LHCN-M2 (cell line): ENCODE data around the gene CACNA1B. TPM values are rescaled to one million over a fixed set of nuclear protein-coding genes. Genes with fewer than 3 reads are reported as not detected.

ENCODE experiments used
- DNase-seq: peaks from one replicate; pipeline ENCODE4 v3.0.0-alpha.2; 2012; ENCODE audit warnings: low read depth
- total RNA-seq: library from RNA; depleted of rRNA; stranded (reverse); fragments of >200 nt; gene quantifications from 2 replicates; pipeline ENCODE4 v1.2.3, GENCODE V29; 2014

Gene CACNA1B
- total RNA-seq, 1 experiment from 2014 or later = not detected

DNA sequence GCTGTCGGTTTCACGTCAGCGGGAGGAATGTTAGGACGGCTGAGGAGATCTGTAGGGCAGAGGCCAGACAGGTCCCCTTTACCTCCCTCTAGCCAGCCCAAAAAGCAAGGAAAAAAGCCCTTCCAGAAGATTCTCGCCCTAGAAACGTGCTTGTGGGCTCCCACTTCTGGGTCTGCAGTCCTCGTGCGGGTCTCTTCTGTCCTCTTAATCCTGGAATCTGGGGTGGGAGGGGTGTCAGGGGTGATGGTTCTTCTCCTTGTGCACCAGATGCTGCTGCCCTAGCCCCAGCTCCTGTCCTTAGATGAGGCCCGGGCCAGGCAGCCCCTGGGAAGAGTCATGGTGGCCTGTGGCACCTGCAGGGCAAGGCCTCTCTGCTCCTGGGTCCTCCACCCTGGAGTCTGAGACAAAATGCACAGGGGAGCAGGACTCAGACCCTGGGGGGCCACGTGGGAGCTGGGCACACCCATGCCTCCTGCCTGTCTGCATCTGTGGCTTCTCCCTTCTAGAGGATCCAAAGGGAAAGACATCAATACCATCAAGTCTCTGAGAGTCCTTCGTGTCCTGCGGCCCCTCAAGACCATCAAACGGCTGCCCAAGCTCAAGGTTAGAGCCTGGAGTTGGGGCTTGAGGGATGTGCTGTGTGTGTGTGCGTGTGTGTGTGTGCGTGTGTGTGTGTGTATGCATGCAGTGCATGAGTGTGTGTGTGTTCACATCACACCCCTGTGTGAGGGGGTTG lies 174.2 kb downstream of the CACNA1B start:
- no peak for DNase-seq

- no peak for DNase-seq
Measured at GRCh38 chr9:138052322-138052615, 174.7 kb downstream of the CACNA1B start.

GRCh38 chr9:138052635-138053320 lies 175.2 kb downstream of the CACNA1B start:
- no peak for DNase-seq

DNA sequence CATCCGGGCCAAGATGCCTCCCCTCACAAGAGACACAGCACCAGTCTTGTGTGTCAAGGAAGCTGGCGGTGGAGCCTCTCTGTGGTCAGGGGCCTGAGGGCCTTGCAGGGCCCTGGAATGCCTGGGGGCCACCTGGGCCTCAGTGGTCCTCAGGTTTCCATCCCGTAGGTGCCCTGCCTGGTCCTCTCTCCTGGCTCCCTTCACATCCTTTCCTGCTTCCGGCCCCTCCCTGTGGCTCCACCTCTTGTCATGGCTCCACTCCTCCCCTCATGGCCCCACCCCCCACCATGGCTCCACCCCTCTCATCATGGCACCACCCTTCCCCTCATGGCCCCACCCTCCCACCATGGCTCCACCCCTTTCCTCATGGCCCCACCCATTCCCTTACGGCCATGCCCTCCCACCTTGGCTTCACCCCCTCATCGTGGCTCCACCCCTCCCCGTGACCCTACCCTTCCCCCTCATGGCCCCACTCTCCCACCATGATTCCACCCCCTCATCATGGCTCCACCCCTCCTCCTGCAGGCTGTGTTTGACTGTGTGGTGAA lies 175.8 kb downstream of the CACNA1B start:
- no peak for DNase-seq

GRCh38 chr9:138053996-138054752 lies 176.6 kb downstream of the CACNA1B start:
- DNase-seq = no peak

DNA sequence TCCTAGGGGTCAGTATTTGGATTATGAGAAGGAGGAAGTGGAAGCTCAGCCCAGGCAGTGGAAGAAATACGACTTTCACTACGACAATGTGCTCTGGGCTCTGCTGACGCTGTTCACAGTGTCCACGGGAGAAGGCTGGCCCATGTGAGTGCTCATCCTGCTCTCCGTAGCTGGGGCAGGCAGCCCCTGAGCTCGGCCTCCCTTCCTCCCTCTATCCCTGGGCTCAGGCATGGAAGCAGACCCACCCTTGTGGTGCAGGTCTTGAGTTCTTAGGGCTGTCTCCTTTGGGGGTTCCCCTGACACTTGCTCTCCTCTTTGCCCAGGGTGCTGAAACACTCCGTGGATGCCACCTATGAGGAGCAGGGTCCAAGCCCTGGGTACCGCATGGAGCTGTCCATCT lies 180.1 kb downstream of the CACNA1B start:
- no peak for DNase-seq

DNA sequence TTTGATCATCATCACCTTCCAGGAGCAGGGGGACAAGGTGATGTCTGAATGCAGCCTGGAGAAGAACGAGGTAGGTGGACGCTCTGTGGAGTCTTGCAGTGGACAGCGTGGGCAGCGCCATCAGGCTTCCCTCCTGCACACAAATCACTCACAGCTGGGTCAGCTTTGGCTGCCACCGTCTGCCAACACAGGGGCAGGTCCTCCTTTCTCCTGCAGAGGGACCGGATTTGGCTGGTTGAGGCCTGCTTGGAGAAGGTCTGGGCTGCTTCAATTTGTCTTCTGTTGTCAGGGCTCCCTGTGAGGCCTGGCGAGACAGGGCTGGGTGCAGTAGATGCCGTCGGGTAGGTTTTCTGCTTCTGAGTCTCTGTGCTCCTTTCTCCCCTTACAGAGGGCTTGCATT lies 180.6 kb downstream of the CACNA1B start:
- no peak for DNase-seq

GRCh38 chr9:138059196-138059595 lies 181.6 kb downstream of the CACNA1B start:
- DNase-seq = no peak

DNA sequence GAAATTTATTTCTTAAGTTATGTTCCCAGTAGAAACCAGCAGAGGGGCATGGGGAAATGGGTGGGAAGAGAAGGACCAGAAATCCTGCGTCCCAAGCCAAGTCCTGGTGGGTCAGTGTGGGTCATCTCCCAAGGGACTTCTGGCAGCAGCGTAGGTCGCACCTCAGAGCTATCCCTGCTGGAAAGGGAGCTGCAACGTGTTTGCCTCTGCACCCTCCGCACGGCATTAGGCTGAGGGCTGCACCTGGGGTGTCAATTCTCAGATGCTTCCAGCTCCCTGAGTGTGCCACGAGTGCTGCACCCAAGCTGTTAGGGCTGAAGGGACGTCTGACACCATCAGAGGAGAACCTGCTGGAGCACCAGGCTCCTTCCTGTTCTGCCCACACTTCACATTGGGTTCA lies 182.8 kb downstream of the CACNA1B start:
- DNase-seq = no peak

GRCh38 chr9:138060881-138061280 lies 183.3 kb downstream of the CACNA1B start:
- no peak for DNase-seq

DNA sequence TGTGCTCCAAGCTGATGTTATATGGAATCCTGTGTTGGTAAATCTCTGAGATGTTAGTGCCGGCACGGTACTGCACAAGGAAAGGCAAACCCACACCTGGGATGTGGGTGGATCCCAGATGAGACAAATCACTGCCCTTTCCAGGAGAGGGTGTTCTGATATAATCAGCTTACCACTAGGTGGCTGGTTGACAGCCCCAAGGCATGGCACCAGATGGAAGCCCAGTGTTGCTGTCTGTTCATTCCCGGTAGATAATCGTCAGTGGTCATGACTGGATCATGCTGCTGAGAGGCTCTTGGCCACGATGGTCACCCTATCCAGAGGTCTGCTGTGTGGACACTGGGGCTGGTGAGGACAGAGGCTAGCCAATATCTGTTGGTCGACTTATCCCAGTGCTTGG lies 184.0 kb downstream of the CACNA1B start:
- DNase-seq = no peak

DNA sequence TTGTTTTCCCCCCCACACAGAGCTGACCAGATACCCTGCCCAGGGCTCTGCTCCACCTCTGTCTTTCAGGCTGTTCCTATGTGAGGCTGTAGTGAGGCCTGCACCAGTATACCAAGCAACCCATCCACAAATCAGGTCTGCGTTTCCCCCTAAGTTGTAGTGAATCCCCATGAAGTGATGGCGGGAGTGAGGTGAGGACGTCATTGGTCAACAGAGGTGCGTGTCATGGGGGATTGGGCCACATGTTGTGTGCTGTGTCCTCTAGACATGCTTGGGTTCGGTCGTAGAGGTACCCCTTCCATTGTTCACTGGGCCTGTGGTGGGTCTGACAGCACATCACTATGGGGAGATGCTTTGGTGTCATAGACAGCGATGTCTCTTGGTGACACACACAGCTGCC lies 184.6 kb downstream of the CACNA1B start:
- no peak for DNase-seq

- DNase-seq = no peak
Measured at GRCh38 chr9:138063033-138063432, 185.5 kb downstream of the CACNA1B start.

DNA sequence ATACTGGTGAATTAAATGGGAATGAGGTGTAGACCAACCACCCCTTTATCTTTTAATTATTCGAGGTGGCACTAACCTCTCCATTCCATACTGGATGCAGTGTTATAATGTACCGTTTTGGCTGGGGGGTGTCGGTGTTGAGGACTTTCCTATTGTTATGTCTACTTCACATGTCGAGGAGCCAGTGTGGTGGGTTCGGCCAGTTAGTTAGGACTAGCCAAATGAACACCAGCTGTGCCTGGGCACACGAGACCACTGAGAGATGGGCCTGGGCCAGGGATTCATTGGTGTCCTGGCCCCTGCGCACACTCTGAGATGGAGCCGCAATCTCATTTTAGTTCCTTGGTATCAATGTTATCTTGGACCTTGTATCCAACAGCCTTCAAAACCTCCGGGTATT lies 186.2 kb downstream of the CACNA1B start:
- DNase-seq = no peak

DNA sequence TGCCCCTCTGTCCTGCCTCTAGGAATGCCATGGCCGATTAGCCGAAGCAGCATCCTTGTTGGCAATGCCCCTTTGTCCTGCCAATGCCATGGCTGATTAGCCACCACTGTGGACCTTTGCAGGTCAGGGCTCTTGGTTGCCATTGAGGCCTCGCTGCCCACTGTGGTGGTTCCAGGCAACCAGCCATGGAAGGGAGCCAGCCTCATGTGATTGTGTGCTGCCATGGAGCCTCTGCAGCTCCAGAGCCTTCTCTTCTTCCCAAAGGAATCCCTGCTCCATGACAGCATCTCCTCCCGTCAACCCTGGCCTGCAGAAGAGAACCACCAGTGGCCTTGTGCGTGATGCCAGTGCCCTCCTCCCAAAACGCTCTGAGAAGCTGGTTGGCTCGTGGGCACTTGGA lies 187.0 kb downstream of the CACNA1B start:
- DNase-seq = no peak

- DNase-seq = no peak
Measured at GRCh38 chr9:138065287-138065686, 187.7 kb downstream of the CACNA1B start.

DNA sequence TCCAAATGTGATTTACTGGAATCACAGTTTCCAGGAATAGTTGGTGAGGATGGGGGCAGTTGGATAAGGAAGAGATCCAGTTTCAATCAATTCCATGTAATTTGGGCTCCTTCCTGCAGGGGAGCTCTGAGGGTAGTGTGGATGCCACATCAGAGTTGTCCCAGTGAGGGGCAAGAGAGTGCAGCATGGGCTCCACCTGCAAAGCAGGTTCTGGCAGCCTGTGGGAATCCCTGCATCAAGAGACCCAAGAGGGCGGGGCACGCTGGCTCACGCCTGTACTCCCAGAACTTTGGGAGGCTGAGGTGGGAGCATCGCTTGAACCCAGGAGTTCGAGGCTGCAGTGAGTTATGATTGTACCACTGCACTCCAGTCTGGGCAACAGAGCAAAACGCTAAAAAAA lies 188.5 kb downstream of the CACNA1B start:
- DNase-seq = no peak

- DNase-seq = no peak
Measured at GRCh38 chr9:138067613-138068367, 190.2 kb downstream of the CACNA1B start.

GRCh38 chr9:138068601-138069035 lies 191.0 kb downstream of the CACNA1B start:
- DNase-seq = no peak

GRCh38 chr9:138069731-138070456 lies 192.3 kb downstream of the CACNA1B start:
- no peak for DNase-seq

- no peak for DNase-seq
Measured at GRCh38 chr9:138070815-138071214, 193.2 kb downstream of the CACNA1B start.
